Hepatic stellate cell (primary cell): Measurements from ENCODE around the gene CCNJL.
"Not testable (repeated sequence)": the region's sequence is repeated elsewhere in the genome, so short reads cannot be mapped to it uniquely, and the experiment has no call there.

Source experiments
- DNase-seq: peaks from one replicate; pipeline ENCODE4 v3.0.0; 2011; ENCODE audit warnings: low spot score

CCNJL gene

GRCh38 chr5:160312134-160312959 lies at the start of gene CCNJL:
CCNJL (minus strand) TSS chr5:160312564; CDS start chr5:160311923, 641 bp downstream.
- peak; percentile 74 for DNase-seq

- no peak for DNase-seq
These were observed 49.4 kb upstream of the CCNJL start for GRCh38 chr5:160361624-160362228.

- DNase-seq: no peak
These were observed 47.9 kb upstream of the CCNJL start for GRCh38 chr5:160360310-160360709.

DNA sequence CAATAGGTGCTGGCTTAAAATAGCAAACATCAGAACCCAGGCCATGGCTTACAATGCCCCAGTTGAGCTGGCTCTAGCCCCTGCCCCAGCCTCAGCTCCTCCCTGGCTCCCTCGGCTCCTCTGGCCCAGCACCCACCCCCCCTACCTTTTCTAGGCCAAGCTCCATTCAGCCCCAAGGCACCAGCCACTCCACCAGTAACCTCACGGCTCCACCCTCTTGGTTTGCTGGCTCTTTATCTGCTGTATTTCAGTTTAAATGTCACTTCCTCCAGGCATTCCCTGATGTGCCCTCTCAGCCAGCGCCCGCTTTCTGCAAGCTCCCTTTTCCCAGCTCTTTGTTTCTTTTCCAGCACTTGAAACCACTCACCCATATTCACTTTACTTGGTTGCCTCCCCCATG lies 47.5 kb upstream of the CCNJL start:
- DNase-seq: no peak

GRCh38 chr5:160359242-160359641 lies 46.9 kb upstream of the CCNJL start:
- no peak for DNase-seq

DNA sequence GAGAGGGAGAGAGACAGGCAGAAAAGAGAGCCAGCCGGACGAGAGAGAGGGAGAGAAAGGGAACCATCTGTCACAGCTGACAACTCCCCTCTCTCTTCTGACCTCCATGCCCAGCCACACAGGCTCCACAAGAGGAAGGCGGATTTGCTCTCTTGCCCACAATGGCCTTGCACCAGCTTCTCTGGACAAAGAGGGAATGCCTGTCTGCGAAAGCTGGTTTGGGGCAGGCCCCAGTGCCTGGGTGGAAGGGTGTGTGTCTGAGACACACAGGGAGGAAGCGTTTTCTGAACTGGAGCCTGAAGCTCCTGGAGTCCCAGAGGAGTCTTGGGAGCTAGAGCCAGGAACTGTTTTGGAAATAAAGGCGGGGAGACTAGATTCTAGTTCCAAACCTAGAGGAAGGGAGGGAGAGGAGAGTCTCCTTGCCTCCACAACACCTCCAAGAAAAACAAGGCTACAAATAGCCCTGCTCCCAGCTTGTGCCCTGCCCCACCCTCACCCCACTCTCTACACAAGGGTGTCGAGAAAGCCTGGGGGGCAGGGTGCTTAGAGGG lies 45.6 kb upstream of the CCNJL start:
- DNase-seq: peak; percentile 50

GRCh38 chr5:160357394-160357793 lies 45.0 kb upstream of the CCNJL start:
- DNase-seq: no peak

DNA sequence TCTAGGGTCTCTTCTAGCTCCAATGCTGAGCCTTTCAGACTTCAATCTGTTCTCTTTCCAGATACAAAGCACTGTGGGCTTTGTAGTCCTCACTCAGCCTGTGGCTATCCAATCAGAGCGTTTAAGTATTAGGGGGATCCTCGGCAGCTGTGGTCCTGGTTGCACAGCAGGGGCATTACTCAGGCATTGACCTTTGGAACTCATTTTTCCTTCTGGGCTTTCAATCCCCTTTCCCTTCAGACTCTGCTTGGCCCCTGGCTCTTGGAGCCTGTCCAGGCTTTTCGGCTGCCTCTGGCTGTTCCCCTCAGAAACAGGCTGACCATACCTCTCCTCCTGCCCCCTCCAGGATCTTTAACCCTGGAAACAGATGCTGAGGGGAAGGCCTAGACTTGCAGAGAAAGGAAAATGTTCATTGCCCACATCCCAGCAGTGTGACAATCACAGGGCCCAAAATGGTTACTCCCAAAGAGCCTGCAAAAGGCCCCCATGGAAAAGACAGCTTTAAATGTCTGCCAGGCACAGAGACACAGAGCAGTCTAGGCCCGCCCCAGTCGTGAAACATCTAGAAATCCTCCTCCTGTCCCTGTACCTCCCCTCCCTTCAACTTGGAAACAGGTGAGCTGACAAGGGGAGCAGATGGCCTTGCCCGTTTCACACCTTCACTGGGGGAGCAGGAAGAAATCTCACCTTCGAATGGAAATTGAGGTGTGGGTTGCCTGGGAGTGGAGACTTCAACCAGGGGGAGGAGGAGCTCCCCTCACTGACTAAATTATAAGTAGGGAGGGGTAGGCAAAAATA lies 44.4 kb upstream of the CCNJL start:
- DNase-seq: no peak

DNA sequence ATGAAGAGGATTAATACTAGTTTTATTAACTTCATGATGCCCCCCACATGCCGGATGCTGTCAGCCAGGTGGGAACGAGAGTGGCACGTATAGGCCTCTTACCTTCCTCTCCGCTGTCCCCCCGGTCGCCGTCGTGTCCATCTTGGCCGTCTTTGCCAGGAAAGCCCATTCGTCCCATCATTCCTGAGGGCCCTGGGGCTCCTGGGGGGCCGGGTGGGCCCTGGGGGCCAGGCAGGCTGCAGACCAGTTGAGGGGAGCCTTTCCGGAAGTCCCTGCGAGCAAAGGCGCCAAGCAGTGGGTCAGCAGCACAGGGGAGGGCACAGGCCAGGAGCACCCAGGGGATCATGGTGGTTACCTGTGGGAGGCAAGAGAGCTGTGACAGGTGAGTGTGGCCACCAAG lies 42.3 kb upstream of the CCNJL start:
- DNase-seq: no peak

- DNase-seq: no peak
These were observed 41.0 kb upstream of the CCNJL start for GRCh38 chr5:160353379-160353778.

- no peak for DNase-seq
These were observed 39.9 kb upstream of the CCNJL start for GRCh38 chr5:160352308-160352707.

- DNase-seq: no peak
These were observed 37.6 kb upstream of the CCNJL start for GRCh38 chr5:160349935-160350303.

- DNase-seq: no peak
These were observed 37.0 kb upstream of the CCNJL start for GRCh38 chr5:160349249-160349934.

GRCh38 chr5:160348080-160348479 lies 35.7 kb upstream of the CCNJL start:
- no peak for DNase-seq

- no peak for DNase-seq
These were observed 35.1 kb upstream of the CCNJL start for GRCh38 chr5:160347448-160347847.

- DNase-seq: no peak
These were observed 30.1 kb upstream of the CCNJL start for GRCh38 chr5:160342413-160342941.

DNA sequence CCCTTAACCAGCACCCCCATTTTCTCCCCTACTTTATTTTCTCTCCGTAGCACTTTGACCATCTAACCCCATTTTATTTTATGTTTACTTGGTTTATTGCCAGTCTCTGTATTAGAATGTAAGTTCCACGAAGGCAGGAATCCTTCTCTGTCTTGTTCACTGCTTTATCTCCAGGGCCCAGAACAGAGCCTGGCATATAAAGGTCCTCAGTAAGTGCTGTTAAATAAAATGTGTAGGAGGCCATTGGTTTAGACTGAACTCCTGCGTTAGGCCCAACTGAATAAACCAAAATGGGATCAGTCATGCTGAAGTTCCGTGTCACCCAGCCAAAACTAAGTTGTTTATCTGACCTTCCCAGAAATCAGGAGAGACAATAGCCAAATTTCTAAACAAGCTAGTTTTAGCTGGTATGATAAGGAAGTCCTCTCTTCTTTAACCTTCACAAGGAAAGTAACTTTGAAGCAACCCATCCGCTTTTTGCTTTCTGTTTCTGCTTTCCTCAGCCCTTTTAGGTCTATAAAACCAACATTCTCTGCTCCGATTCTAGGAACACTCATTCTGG lies 29.0 kb upstream of the CCNJL start:
- DNase-seq: no peak

GRCh38 chr5:160340513-160340912 lies 28.1 kb upstream of the CCNJL start:
- DNase-seq: not testable (repeated sequence)

DNA sequence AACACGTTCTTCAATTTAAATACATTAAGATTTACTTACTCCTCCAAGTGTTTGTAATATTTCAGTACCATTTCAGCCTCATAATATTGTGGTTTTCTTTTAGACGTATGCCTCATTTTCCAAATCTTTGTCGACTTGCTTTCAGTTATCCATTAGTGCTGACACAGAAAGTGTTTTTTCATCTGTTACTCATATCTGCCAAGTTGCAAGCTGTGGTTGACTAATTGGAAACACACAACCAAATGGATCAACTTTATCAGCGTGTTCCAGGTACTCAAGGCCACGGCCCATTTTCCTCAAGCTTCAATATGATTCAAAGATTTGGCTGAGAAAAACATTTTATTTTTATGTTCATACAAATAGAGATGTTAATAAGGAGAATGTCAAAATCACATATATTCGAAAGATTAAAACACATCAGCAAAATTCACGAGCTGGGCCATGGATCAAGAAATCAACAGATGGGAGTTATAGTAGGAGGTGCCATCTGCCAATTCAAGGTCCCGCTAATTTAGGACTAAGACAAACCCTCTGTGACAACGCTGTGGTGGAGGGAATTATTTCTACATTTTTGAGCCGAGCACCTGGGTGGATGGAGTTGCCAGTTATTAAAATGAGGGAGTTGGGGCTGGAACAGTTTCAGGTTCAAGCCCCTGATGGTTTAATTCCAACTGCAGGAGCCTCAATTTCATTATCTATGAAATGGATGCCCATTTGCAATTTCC lies 27.2 kb upstream of the CCNJL start:
- no peak for DNase-seq

DNA sequence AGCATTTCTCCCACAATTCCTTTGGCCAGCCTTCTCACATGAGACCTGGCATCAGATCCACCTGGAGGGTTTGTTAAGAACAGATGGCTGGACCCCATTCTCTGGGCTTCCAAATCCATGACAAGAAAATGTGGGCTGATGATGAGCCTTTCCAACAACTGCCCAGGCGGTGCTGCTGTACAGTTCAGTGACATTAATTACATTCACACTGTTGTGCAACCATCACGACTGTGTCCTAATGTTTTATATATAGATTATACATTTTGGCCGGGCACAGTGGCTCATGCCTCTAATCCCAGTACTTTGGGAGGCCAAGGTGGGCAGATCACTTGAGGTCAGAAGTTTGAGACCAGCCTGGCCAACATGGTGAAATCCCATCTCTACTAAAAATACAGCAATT lies 22.4 kb upstream of the CCNJL start:
- DNase-seq: not testable (repeated sequence)

GRCh38 chr5:160333721-160334120 lies 21.4 kb upstream of the CCNJL start:
- no peak for DNase-seq
